Measurements from ENCODE around the gene MAML2.

Gene MAML2

GRCh38 chr11:96019281-96019680, 323.7 kb downstream of the MAML2 start:
- TF ChIP-seq ZFX (IDR thresholded peaks at IDR 0.05), result no peak
- TF ChIP-seq, protein P1, sequence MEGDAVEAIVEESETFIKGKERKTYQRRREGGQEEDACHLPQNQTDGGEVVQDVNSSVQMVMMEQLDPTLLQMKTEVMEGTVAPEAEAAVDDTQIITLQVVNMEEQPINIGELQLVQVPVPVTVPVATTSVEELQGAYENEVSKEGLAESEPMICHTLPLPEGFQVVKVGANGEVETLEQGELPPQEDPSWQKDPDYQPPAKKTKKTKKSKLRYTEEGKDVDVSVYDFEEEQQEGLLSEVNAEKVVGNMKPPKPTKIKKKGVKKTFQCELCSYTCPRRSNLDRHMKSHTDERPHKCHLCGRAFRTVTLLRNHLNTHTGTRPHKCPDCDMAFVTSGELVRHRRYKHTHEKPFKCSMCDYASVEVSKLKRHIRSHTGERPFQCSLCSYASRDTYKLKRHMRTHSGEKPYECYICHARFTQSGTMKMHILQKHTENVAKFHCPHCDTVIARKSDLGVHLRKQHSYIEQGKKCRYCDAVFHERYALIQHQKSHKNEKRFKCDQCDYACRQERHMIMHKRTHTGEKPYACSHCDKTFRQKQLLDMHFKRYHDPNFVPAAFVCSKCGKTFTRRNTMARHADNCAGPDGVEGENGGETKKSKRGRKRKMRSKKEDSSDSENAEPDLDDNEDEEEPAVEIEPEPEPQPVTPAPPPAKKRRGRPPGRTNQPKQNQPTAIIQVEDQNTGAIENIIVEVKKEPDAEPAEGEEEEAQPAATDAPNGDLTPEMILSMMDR (conservative IDR thresholded peaks at IDR 0.05), result no peak
- H3K27ac ChIP-seq, result no peak overlapping the region

DNA sequence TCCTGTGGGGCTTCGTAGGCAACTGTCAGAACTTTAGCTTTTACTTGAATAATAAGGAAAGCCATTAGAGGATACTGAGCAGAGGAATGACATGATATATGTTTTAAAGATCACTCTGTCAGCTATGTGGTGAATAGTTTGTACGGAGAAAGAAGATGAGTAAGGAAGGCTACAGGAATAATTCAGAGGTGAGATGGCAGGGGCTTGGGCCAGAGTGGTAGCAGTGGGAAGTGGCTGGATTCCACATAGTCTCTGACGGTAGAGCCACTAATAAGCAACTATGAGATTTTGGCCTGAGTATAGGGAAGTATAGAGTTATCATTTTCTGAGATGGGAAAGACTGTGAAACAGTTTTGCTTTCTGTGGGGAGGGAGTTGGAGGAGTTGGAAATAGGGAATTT, 325.1 kb downstream of the MAML2 start:
- no peak overlapping the region for H3K27ac ChIP-seq
- TF ChIP-seq, protein P1 (conservative IDR thresholded peaks at IDR 0.05), result no peak
- no peak for TF ChIP-seq ZFX (IDR thresholded peaks at IDR 0.05)

DNA sequence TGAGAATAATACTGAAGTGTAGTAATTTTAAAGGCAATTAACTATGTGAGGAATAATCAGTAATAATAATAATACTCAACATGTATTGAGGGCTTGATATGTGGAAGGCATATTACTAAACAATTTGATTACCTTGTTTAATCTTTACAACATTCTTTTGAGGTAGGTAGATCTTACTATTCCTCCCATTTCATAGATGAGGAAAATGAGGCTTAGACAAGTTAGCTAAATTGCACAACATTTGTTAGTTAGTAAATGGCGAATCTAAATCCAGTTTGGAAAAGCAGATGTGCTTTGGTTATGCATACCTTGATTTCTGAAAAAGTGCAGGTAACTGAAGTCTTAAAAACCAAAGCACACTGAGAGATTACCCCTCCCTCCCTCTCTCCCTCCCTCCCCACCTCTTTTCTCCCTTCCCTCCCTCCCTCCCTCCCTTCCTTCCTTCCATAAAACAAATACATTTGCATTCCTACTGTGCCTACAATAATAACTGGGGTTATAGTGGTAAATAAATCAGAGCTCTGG, 326.0 kb downstream of the MAML2 start:
- TF ChIP-seq, protein P1 (conservative IDR thresholded peaks at IDR 0.05), result no peak
- no peak for TF ChIP-seq ZFX (IDR thresholded peaks at IDR 0.05)

DNA sequence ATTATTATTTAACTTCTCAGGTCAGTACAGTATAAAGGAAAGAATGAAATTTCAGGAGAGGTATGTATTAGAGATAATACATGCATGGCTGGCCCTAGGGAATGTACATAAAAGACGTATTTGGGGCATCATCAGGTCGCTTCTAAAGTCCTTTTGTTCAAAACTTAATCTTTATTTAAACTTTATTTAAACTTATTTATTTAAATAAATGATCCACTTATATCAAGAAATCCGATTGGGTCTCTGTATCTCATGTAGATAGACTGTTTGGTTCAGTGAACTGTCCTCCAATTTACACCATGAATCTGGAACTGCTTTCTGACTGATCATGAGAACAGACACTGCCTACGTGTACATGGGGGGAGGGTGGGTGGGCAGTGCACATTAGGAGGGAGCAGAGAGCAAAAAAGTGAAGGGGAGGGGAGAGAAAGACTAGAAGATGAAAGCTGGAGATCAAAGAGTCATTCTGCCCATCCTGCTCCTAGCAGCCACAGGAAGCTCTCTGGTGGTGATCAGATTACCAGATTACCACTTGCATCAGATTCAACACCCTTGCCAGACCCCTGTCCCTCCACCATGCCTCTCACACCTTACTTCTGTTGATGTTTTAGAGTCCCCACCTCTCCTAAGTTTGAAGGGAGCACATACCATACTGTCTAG, 327.0 kb downstream of the MAML2 start:
- no peak for TF ChIP-seq ZFX (IDR thresholded peaks at IDR 0.05)
- TF ChIP-seq, protein P1 (conservative IDR thresholded peaks at IDR 0.05), result no peak
- no peak overlapping the region for H3K27ac ChIP-seq

More for the DNA sequence above, 326.0 kb downstream of the MAML2 start:
- H3K27ac ChIP-seq, result no peak overlapping the region

- H3K27ac ChIP-seq, result no peak overlapping the region
- TF ChIP-seq, protein P1 (conservative IDR thresholded peaks at IDR 0.05), result no peak
- no peak for TF ChIP-seq ZFX (IDR thresholded peaks at IDR 0.05)
Observed at GRCh38 chr11:96014217-96014616, 328.8 kb downstream of the MAML2 start.

GRCh38 chr11:96013461-96014213, 329.4 kb downstream of the MAML2 start:
- no peak overlapping the region for H3K27ac ChIP-seq
- TF ChIP-seq, protein P1 (conservative IDR thresholded peaks at IDR 0.05), result no peak
- TF ChIP-seq ZFX (IDR thresholded peaks at IDR 0.05), result no peak

All from C4-2B (cell line).